Muscle of leg (tissue), 11 donors: ENCODE measurements around the gene MFAP2. TPM values are rescaled to one million over a fixed set of nuclear protein-coding genes. Genes with fewer than 3 reads are reported as not detected.

Experiments used
- DNase-seq: peaks from one replicate; pipeline ENCODE4 v3.0.0; 2013
- H3K27ac ChIP-seq: one replicate; pipeline ENCODE4 v1.5.1; 2013; ENCODE audit warnings: mild to moderate bottlenecking, low read length, control low read depth
- H3K27me3 ChIP-seq: one replicate; pipeline ENCODE4 v1.6.1; 2013; ENCODE audit warnings: low read length; ENCODE audit not compliant: control insufficient read depth, insufficient read depth
- H3K36me3 ChIP-seq: one replicate; pipeline ENCODE4 v1.6.1; 2013; ENCODE audit warnings: low read length; ENCODE audit not compliant: control insufficient read depth, insufficient read depth
- H3K4me1 ChIP-seq: one replicate; pipeline ENCODE4 v1.6.1; 2013; ENCODE audit warnings: low read length; ENCODE audit not compliant: control insufficient read depth, insufficient read depth
- H3K4me3 ChIP-seq: one replicate; pipeline ENCODE4 v1.5.1; 2013; ENCODE audit warnings: low read length, control low read depth
- H3K9me3 ChIP-seq: replicated peaks from 2 replicates; pipeline ENCODE4 v1.6.1; 2013; ENCODE audit warnings: low read depth, low read length; ENCODE audit not compliant: control insufficient read depth
- WGBS: methylation state at CpG from one replicate; pipeline ENCODE4 v1.1.5; 2013; ENCODE audit warnings: missing lambda C conversion rate; ENCODE audit not compliant: insufficient coverage; 5-methylcytosine and 5-hydroxymethylcytosine counted together
- polyA plus RNA-seq, 8 donors: library from polyadenylated mRNA; unstranded; fragments of 120-200 nt; gene quantifications; one replicate each; pipeline versions ENCODE4 v1.2.1 to v1.2.3, GENCODE V29; 2013; ENCODE audit warnings: inconsistent platforms in 1 of 8, low replicate concordance in 1 of 8; ENCODE audit not compliant: insufficient read length in 8 of 8, insufficient read depth in 1 of 8
- total RNA-seq: library from RNA; stranded (reverse); fragments of 120-200 nt; gene quantifications from one replicate; pipeline ENCODE4 v1.2.4, GENCODE V29; 2013

The MFAP2 gene
- total and polyA plus RNA-seq, 9 donors, result 50.1 to 150 (median 111) TPM

DNA sequence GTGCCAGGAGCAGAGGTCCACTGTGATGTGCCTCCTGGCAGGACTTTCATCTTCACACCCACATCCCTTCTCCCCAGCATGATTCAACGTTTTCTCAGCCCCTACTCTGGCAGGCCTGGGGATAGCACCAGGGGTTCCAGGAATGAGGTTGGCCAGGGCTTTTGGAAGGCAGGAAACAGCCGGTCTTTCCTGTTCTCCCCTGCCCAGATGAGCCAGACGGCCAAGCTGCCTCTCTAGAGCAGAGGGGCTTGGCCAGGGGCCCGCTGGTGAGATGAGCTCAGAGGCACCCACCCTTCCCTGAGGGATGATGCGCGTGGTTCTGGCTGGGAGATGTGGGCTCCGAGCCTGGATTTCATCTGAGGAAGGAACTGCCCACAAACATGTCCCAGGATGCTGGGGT, 4.3 kb upstream of the MFAP2 start:
- 14% methylated on average over 1 of the region's 7 CpGs for WGBS

GRCh38 chr1:16983649-16984048, 3.2 kb upstream of the MFAP2 start:
- H3K36me3 ChIP-seq, result peaks cover 23% of the 10 kb centered on the region
- H3K4me3 ChIP-seq, result no peak overlapping the region
- no CpG with 5 or more reads among the region's 4 CpGs for WGBS
- H3K4me1 ChIP-seq, result peaks cover 27% of the 10 kb centered on the region
- H3K27me3 ChIP-seq, result peaks cover 24% of the 10 kb centered on the region
- no peak for DNase-seq
- H3K9me3 ChIP-seq, result no peaks in the 10 kb centered on the region
- H3K27ac ChIP-seq, result no peak overlapping the region

More for the DNA sequence above, 4.3 kb upstream of the MFAP2 start:
- Histone ChIP-seq H3K9me3 (no peaks in the 10 kb centered on the region), H3K27ac (peak overlapping the region; percentile 21), H3K36me3 (peaks cover 28% of the 10 kb centered on the region), H3K27me3 (peaks cover 21% of the 10 kb centered on the region), H3K4me1 (peaks cover 16% of the 10 kb centered on the region), H3K4me3 (no peak overlapping the region)
- peak; percentile 81 for DNase-seq

GRCh38 chr1:16982902-16983301, 2.5 kb upstream of the MFAP2 start:
- Histone ChIP-seq H3K4me3 (no peak overlapping the region), H3K36me3 (peaks cover 19% of the 10 kb centered on the region), H3K27me3 (peaks cover 24% of the 10 kb centered on the region), H3K27ac (no peak overlapping the region), H3K4me1 (peaks cover 33% of the 10 kb centered on the region), H3K9me3 (no peaks in the 10 kb centered on the region)
- 57% methylated on average over 11 of the region's 11 CpGs for WGBS
- no peak for DNase-seq

DNA sequence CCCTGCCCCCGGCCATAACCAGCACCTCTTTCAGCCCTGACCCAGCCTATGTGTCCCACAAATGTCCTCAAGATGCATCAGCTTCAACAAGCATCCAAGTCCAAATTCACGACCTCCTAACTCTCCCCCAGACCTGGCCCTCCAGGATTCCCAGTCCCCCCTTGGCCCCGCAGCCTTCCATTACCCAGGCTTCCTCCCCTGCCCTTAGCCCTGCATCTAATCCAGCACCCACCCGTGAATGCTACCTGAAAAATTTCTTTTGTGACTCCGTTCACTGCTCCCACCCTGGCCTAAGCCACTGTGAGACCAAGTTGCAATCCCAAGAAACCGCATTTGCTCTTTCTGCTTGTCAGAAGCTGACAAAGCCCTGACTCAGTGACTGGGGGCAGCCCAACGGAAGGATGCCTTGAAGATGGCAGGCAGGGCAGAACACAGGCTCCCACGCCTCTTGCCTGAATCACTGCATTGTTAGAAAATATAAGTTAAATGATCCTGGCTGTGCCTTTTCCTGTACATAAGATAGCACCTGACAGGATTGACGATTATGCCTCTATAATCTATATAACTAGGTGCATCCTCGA, 939 bp upstream of the MFAP2 start:
- DNase-seq, result no peak
- Histone ChIP-seq H3K9me3 (no peaks in the 10 kb centered on the region), H3K36me3 (peaks cover 9% of the 10 kb centered on the region), H3K27ac (no peak overlapping the region), H3K4me3 (no peak overlapping the region), H3K4me1 (peaks cover 47% of the 10 kb centered on the region), H3K27me3 (peaks cover 24% of the 10 kb centered on the region)
- WGBS, result 77% methylated on average over 9 of the region's 10 CpGs

DNA sequence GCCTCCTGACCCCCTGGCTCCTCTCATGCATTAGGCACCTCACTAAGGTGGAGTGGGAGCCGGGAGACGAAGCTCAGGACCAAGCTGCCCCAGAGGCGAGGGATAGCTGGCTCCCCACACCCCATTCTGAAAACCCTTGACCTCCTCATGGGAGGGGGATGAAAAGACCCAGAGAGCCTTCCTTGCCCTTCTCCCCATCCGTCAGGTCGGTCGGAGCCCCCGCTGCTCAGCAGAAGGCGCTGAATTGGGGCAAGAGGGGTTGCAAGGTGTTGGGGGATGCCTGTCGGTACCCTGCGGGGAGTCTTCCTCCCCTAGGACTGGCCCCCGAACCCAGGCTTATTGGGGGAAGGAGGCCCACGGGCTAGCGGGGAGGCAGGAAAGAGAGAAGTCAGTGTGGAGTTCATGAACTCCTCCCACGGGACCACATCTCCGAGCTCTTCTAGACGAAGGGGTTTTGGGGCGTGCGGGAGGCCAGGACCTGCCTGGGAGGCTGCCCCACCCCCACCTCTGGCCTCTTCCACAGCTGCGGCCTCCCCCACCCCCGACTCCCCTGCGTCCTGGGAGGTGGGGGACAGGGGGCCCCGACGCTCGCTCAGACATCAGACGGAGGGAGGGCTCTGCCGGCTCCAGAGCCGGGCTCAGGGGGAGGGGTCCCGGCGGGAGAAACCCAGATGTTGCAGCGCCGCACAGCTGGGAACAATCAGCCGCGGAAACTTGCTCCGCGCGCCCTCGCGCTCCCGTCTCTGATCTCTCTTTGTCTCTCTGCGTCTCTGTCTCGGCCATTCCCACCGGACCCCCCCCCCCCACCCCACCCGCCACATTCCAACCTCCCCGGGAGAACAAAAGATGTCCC, 719 bp downstream of the MFAP2 start:
- H3K4me1 ChIP-seq, result peaks cover 54% of the 10 kb centered on the region
- DNase-seq, result peak; percentile 76
- H3K9me3 ChIP-seq, result no peaks in the 10 kb centered on the region
- peaks cover 24% of the 10 kb centered on the region for H3K27me3 ChIP-seq
- H3K36me3 ChIP-seq, result peaks cover 4% of the 10 kb centered on the region
- 0% methylated on average over 20 of the region's 44 CpGs for WGBS
- peak overlapping the region; percentile 53 for H3K4me3 ChIP-seq
- H3K27ac ChIP-seq, result peak overlapping the region; percentile 47

- Histone ChIP-seq H3K9me3 (no peaks in the 10 kb centered on the region), H3K4me1 (peaks cover 49% of the 10 kb centered on the region), H3K27ac (peak overlapping the region; percentile 47), H3K27me3 (peaks cover 24% of the 10 kb centered on the region), H3K36me3 (peaks cover 4% of the 10 kb centered on the region), H3K4me3 (peak overlapping the region; percentile 53)
- peak; percentile 77 for DNase-seq
- 19% methylated on average over 16 of the region's 20 CpGs for WGBS
Measured at GRCh38 chr1:16978567-16979474, 1.6 kb downstream of the MFAP2 start.

DNA sequence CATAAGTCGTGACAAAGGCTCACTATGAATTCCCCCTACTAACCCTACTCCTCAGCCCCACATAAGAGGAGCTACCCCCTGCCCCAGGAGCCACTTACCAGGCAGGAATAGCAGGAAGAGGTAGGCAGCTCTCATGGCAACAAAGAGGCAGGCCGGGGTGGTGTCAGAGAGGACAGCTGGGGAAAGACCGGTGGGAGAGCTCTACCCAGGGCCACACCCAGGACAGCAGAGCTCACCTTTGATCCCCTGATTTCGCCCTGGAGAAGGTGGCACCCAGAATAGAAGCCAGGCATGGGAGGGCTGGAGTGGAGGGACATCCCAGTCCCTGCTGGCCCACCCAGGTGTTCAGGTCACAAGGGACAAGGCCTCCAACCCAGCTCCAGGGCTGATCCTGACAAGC, 2.3 kb downstream of the MFAP2 start:
- no peak for DNase-seq
- Histone ChIP-seq H3K27me3 (peaks cover 24% of the 10 kb centered on the region), H3K36me3 (peaks cover 7% of the 10 kb centered on the region), H3K9me3 (no peaks in the 10 kb centered on the region), H3K27ac (no peak overlapping the region), H3K4me1 (peaks cover 51% of the 10 kb centered on the region), H3K4me3 (no peak overlapping the region)
- WGBS, result 93% methylated on average over 3 of the region's 4 CpGs

DNA sequence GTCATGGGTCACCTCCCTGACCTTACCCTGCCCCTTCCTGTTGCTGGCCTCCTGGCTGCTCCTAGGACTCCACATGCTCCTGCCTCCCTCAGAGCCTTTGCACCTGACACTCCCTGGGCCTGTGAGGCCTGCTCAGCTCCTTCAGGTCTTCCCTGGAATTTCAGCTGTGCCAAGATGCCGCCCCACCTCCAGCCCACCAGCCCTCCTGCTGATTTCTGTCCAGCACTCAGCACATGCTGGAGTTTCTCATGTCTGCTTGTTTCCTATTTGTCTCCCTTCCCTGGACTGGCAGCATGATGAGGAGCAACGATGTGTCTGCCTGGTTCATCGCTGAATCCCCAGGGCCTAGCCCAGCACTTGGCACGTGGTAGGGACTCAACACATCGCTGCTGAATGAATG, 3.0 kb downstream of the MFAP2 start:
- peaks cover 8% of the 10 kb centered on the region for H3K36me3 ChIP-seq
- no peak for DNase-seq
- no peak overlapping the region for H3K27ac ChIP-seq
- peaks cover 20% of the 10 kb centered on the region for H3K27me3 ChIP-seq
- H3K4me3 ChIP-seq, result no peak overlapping the region
- 96% methylated on average over 3 of the region's 5 CpGs for WGBS
- no peaks in the 10 kb centered on the region for H3K9me3 ChIP-seq
- peaks cover 56% of the 10 kb centered on the region for H3K4me1 ChIP-seq

- H3K27ac ChIP-seq, result no peak overlapping the region
- H3K4me1 ChIP-seq, result peaks cover 60% of the 10 kb centered on the region
- H3K36me3 ChIP-seq, result peaks cover 8% of the 10 kb centered on the region
- H3K9me3 ChIP-seq, result no peaks in the 10 kb centered on the region
- DNase-seq, result no peak
- H3K4me3 ChIP-seq, result no peak overlapping the region
- WGBS, result 65% methylated on average over 15 of the region's 16 CpGs
- peaks cover 19% of the 10 kb centered on the region for H3K27me3 ChIP-seq
Measured at GRCh38 chr1:16976966-16977365, 3.5 kb downstream of the MFAP2 start.

- Histone ChIP-seq H3K4me1 (peaks cover 69% of the 10 kb centered on the region), H3K36me3 (peaks cover 11% of the 10 kb centered on the region), H3K9me3 (no peaks in the 10 kb centered on the region), H3K27ac (no peak overlapping the region), H3K4me3 (no peak overlapping the region), H3K27me3 (peaks cover 12% of the 10 kb centered on the region)
- 70% methylated on average over 13 of the region's 14 CpGs for WGBS
- no peak for DNase-seq
Measured at GRCh38 chr1:16975838-16976237, 4.6 kb downstream of the MFAP2 start.
